Osteoblast (primary cell): ENCODE data around the gene SLC38A10. TPM values are rescaled to one million over a fixed set of nuclear protein-coding genes. Genes with fewer than 3 reads are reported as not detected.

Experiments
- DNase-seq: peaks from one replicate; pipeline ENCODE4 v3.0.0; 2011; ENCODE audit warnings: low spot score, mixed read lengths; ENCODE audit not compliant: insufficient read length; ENCODE audit errors: missing footprints
- H2AFZ ChIP-seq: 2 replicates; pipeline ENCODE4 v1.6.0; 2011; ENCODE audit warnings: mild to moderate bottlenecking, low read length
- H3K27ac ChIP-seq: 2 replicates; pipeline ENCODE4 v1.5.1; 2011; ENCODE audit warnings: mild to moderate bottlenecking, low read depth, low read length, moderate library complexity
- H3K27me3 ChIP-seq: 2 replicates; pipeline ENCODE4 v1.6.0; 2012; ENCODE audit warnings: mild to moderate bottlenecking, control low read depth, inconsistent platforms, low read length, moderate library complexity; ENCODE audit not compliant: insufficient read depth
- H3K36me3 ChIP-seq: 2 replicates; pipeline ENCODE4 v1.5.1; 2011; ENCODE audit warnings: mild to moderate bottlenecking, low read length, control low read depth, moderate library complexity; ENCODE audit not compliant: insufficient read depth
- H3K4me1 ChIP-seq: 2 replicates; pipeline ENCODE4 v1.5.1; 2011; ENCODE audit warnings: mild to moderate bottlenecking, low read length, control low read depth, moderate library complexity; ENCODE audit not compliant: insufficient read depth
- H3K4me2 ChIP-seq: 2 replicates; pipeline ENCODE4 v1.6.0; 2011; ENCODE audit warnings: mild to moderate bottlenecking, low read length; ENCODE audit not compliant: insufficient read depth
- H3K4me3 ChIP-seq: fragments of 200-600 bp; sonication (generic); 3 replicates; pipeline ENCODE4 v1.5.1; 2012; ENCODE audit warnings: mild to moderate bottlenecking, low read length, inconsistent platforms; ENCODE audit not compliant: insufficient read depth
- H3K79me2 ChIP-seq: 2 replicates; pipeline ENCODE4 v1.6.0; 2012; ENCODE audit warnings: mild to moderate bottlenecking, low read length, control low read depth, inconsistent platforms; ENCODE audit not compliant: insufficient read depth
- H3K9me3 ChIP-seq: 2 replicates; pipeline ENCODE4 v1.5.1; 2011; ENCODE audit warnings: low read depth, low read length, control low read depth
- H4K20me1 ChIP-seq: 2 replicates; pipeline ENCODE4 v1.6.0; 2012; ENCODE audit warnings: mild to moderate bottlenecking, low read length, control low read depth; ENCODE audit not compliant: insufficient read depth
- CTCF ChIP-seq: IDR thresholded peaks from 2 replicates; pipeline ENCODE4 v1.5.1; 2011; ENCODE audit warnings: mild to moderate bottlenecking, low read depth, low read length, moderate library complexity; ENCODE audit errors: extremely low read depth
- total RNA-seq: library from RNA; depleted of rRNA; stranded (reverse); fragments of >200 nt; gene quantifications from 2 replicates; pipeline ENCODE4 v1.2.3, GENCODE V29; 2012

SLC38A10 gene
- total RNA-seq, 1 donor, result 92.6 TPM

GRCh38 chr17:81258292-81258691, 36.8 kb downstream of the SLC38A10 start:
- Histone ChIP-seq H3K4me1 (peaks cover 6% of the 10 kb centered on the region), H3K27me3 (no peaks in the 10 kb centered on the region), H3K4me3 (no peak overlapping the region), H2AFZ (no peak overlapping the region), H3K27ac (no peak overlapping the region), H3K9me3 (no peaks in the 10 kb centered on the region), H3K36me3 (peaks cover 22% of the 10 kb centered on the region), H4K20me1 (peaks cover 37% of the 10 kb centered on the region), H3K79me2 (peaks cover 8% of the 10 kb centered on the region), H3K4me2 (no peak overlapping the region)
- no peak for DNase-seq
- no peak for TF ChIP-seq CTCF

GRCh38 chr17:81257533-81257932, 37.6 kb downstream of the SLC38A10 start:
- no peak overlapping the region for H3K27ac ChIP-seq
- H3K36me3 ChIP-seq, result peaks cover 21% of the 10 kb centered on the region
- DNase-seq, result no peak
- H3K4me3 ChIP-seq, result no peak overlapping the region
- H3K79me2 ChIP-seq, result peaks cover 8% of the 10 kb centered on the region
- H3K27me3 ChIP-seq, result no peaks in the 10 kb centered on the region
- no peak overlapping the region for H2AFZ ChIP-seq
- peaks cover 41% of the 10 kb centered on the region for H4K20me1 ChIP-seq
- H3K9me3 ChIP-seq, result no peaks in the 10 kb centered on the region
- no peak for TF ChIP-seq CTCF
- H3K4me2 ChIP-seq, result no peak overlapping the region
- H3K4me1 ChIP-seq, result peaks cover 6% of the 10 kb centered on the region

- no peak for TF ChIP-seq CTCF
- H3K4me3 ChIP-seq, result no peak overlapping the region
- H3K27ac ChIP-seq, result peak overlapping the region; percentile 33
- peaks cover 6% of the 10 kb centered on the region for H3K4me1 ChIP-seq
- no peaks in the 10 kb centered on the region for H3K27me3 ChIP-seq
- H3K4me2 ChIP-seq, result no peak overlapping the region
- peak; percentile 99 for DNase-seq
- no peak overlapping the region for H2AFZ ChIP-seq
- peaks cover 8% of the 10 kb centered on the region for H3K79me2 ChIP-seq
- H4K20me1 ChIP-seq, result peaks cover 41% of the 10 kb centered on the region
- H3K36me3 ChIP-seq, result peaks cover 22% of the 10 kb centered on the region
- no peaks in the 10 kb centered on the region for H3K9me3 ChIP-seq
These were observed 38.5 kb downstream of the SLC38A10 start for GRCh38 chr17:81256616-81257015.

GRCh38 chr17:81254955-81255717, 40.0 kb downstream of the SLC38A10 start:
- no peak overlapping the region for H3K27ac ChIP-seq
- peaks cover 8% of the 10 kb centered on the region for H3K79me2 ChIP-seq
- DNase-seq, result peak; percentile 95
- TF ChIP-seq CTCF, result peak; percentile 47
- H2AFZ ChIP-seq, result no peak overlapping the region
- peaks cover 6% of the 10 kb centered on the region for H3K4me1 ChIP-seq
- H3K9me3 ChIP-seq, result no peaks in the 10 kb centered on the region
- peaks cover 45% of the 10 kb centered on the region for H4K20me1 ChIP-seq
- no peak overlapping the region for H3K4me3 ChIP-seq
- no peaks in the 10 kb centered on the region for H3K27me3 ChIP-seq
- peaks cover 33% of the 10 kb centered on the region for H3K36me3 ChIP-seq
- no peak overlapping the region for H3K4me2 ChIP-seq
